Prostate gland (tissue), 2 donors: Measurements from ENCODE around the gene PRDM13. TPM values are rescaled to one million over a fixed set of nuclear protein-coding genes. Genes with fewer than 3 reads are reported as not detected.
A peak's percentile ranks its signal among the peaks of the same experiment; 100 is the strongest.
"Not testable (repeated sequence)": the region's sequence is repeated elsewhere in the genome, so short reads cannot be mapped to it uniquely, and the experiment has no call there.

Experiments used
- DNase-seq: peaks from one replicate; pipeline ENCODE4 v3.0.0-alpha.2; 2019; ENCODE audit warnings: low spot score
- H3K27ac ChIP-seq, 2 donors: fragments of 200-600 bp; sonication (generic); 2 replicates each; pipeline ENCODE4 v1.5.1; 2017 to 2019
- H3K27me3 ChIP-seq: fragments of 200-600 bp; sonication (generic); replicated peaks from 2 replicates; pipeline ENCODE4 v1.5.1; 2019; ENCODE audit not compliant: insufficient read depth
- H3K36me3 ChIP-seq, 2 donors: fragments of 200-600 bp; sonication (generic); 1 replicate in 1 of 2; 2 replicates in 1 of 2; pipeline versions ENCODE4 v1.5.1 to v1.8.1; 2017 to 2019
- H3K4me1 ChIP-seq: fragments of 200-600 bp; sonication (generic); replicated peaks from 2 replicates; pipeline ENCODE4 v1.5.1; 2019
- H3K4me3 ChIP-seq, 2 donors: fragments of 200-600 bp; sonication (generic); 2 replicates each; pipeline ENCODE4 v1.5.1; 2017 to 2019
- H3K9me3 ChIP-seq: fragments of 200-600 bp; sonication (generic); 2 replicates; pipeline ENCODE4 v1.5.1; 2017
- CTCF ChIP-seq, 4 experiments: fragments of 200-600 bp in 2 of 4; fragments of 450-650 bp in 2 of 4; sonication (generic) in 2 of 4; IDR thresholded peaks; 1 replicate in 3 of 4; 2 replicates in 1 of 4; pipeline ENCODE4 v1.5.1; 2016 to 2019; ENCODE audit warnings: antibody characterized with exemption in 4 of 4, mild to moderate bottlenecking in 2 of 4, moderate library complexity in 2 of 4
- POLR2A ChIP-seq: fragments of 450-650 bp; IDR thresholded peaks from one replicate; pipeline ENCODE4 v1.6.1; 2016; ENCODE audit warnings: antibody characterized with exemption, mild to moderate bottlenecking
- POLR2AphosphoS5 ChIP-seq: sonication (generic); formaldehyde crosslinking; IDR thresholded peaks from one replicate; pipeline ENCODE4 v1.6.1; 2017; ENCODE audit warnings: antibody characterized with exemption
- WGBS: methylation state at CpG from one replicate; pipeline ENCODE4 v1.1.5; 2018; 5-methylcytosine and 5-hydroxymethylcytosine counted together
- intact Hi-C: fragments of 100-400 bp; cut with DNase I; formaldehyde crosslinking; loops from one replicate; pipeline ENCODE4 v1.14.2; 2022
- total RNA-seq, 2 donors: library from RNA; depleted of rRNA; stranded (reverse); fragments of >200 nt; gene quantifications; one replicate each; pipeline ENCODE4 v1.1.0, GENCODE V29; 2016

Gene PRDM13
- total RNA-seq, 2 donors from 2014 or later = 0.74 TPM; not detected in 1

- H3K27me3 ChIP-seq = peaks cover 57% of the 10 kb centered on the region
- peak overlapping the region; percentile 14 to 35 for H3K4me3 ChIP-seq
- H3K27ac ChIP-seq = no peak overlapping the region
- H3K36me3 ChIP-seq = no peaks in the 10 kb centered on the region
- TF ChIP-seq POLR2AphosphoS5 (no peak), POLR2A (no peak), CTCF (IDR thresholded peaks at IDR 0.05) (no peak)
- no peak for DNase-seq
- H3K4me1 ChIP-seq = peaks cover 6% of the 10 kb centered on the region
- 3% methylated on average over 55 of the region's 55 CpGs for WGBS
- no peaks in the 10 kb centered on the region for H3K9me3 ChIP-seq
- intact Hi-C loops = no loop called here
Observed at GRCh38 chr6:99614430-99615186, 8.0 kb downstream of the PRDM13 start.

- H3K36me3 ChIP-seq = no peaks in the 10 kb centered on the region
- DNase-seq = no peak
- H3K27ac ChIP-seq = no peak overlapping the region
- no peak overlapping the region for H3K4me3 ChIP-seq
- intact Hi-C loops = no loop called here
- WGBS = 37% methylated on average over 2 of the region's 2 CpGs
- H3K27me3 ChIP-seq = peaks cover 46% of the 10 kb centered on the region
- peaks cover 6% of the 10 kb centered on the region for H3K4me1 ChIP-seq
- TF ChIP-seq POLR2A = no peak
- TF ChIP-seq POLR2AphosphoS5 = no peak
- no peak for TF ChIP-seq CTCF (IDR thresholded peaks at IDR 0.05)
- no peaks in the 10 kb centered on the region for H3K9me3 ChIP-seq
Observed at GRCh38 chr6:99617131-99617530, 10.5 kb downstream of the PRDM13 start.

GRCh38 chr6:99618649-99619408 is 12.2 kb downstream of the PRDM13 start:
- peaks cover 38% of the 10 kb centered on the region for H3K27me3 ChIP-seq
- H3K9me3 ChIP-seq = no peaks in the 10 kb centered on the region
- H3K27ac ChIP-seq = no peak overlapping the region
- WGBS = 5% methylated on average over 54 of the region's 65 CpGs
- intact Hi-C loops = no loop called here
- TF ChIP-seq POLR2AphosphoS5 = no peak
- TF ChIP-seq POLR2A = no peak
- TF ChIP-seq CTCF (IDR thresholded peaks at IDR 0.05) = no peak
- H3K4me1 ChIP-seq = peaks cover 3% of the 10 kb centered on the region
- H3K4me3 ChIP-seq = no peak overlapping the region
- DNase-seq = no peak
- H3K36me3 ChIP-seq = no peaks in the 10 kb centered on the region

GRCh38 chr6:99619409-99619762 is 12.8 kb downstream of the PRDM13 start:
- Histone ChIP-seq H3K27me3 (peaks cover 33% of the 10 kb centered on the region), H3K9me3 (no peaks in the 10 kb centered on the region), H3K27ac (no peak overlapping the region), H3K4me3 (no peak overlapping the region), H3K4me1 (no peaks in the 10 kb centered on the region), H3K36me3 (no peaks in the 10 kb centered on the region)
- DNase-seq = no peak
- 9% methylated on average over 5 of the region's 5 CpGs for WGBS
- intact Hi-C loops = no loop called here
- no peak for TF ChIP-seq POLR2A
- no peak for TF ChIP-seq POLR2AphosphoS5
- no peak for TF ChIP-seq CTCF (IDR thresholded peaks at IDR 0.05)

- H3K4me1 ChIP-seq, H3K9me3 ChIP-seq, H3K4me3 ChIP-seq, H3K36me3 ChIP-seq, H3K27ac ChIP-seq, intact Hi-C loops, DNase-seq: not testable (repeated sequence)
- peaks cover 17% of the 10 kb centered on the region for H3K27me3 ChIP-seq
- WGBS = 88% methylated on average over 2 of the region's 2 CpGs
Observed at GRCh38 chr6:99622044-99622443, 15.4 kb downstream of the PRDM13 start.
